Activated T-helper 2 cell treated with anti-CD3 and anti-CD28 coated beads, Interferon-gamma antibody, Interleukin-2, Interleukin-4, amounts not matched to agents 10 μg/mL and 5 μg/mL and 100 μg/mL, durations not matched to agents 14 hours and 24 hours and 36 hours (primary cell): ENCODE data around the gene DSCAM. TPM values are rescaled to one million over a fixed set of nuclear protein-coding genes. Genes with fewer than 3 reads are reported as not detected.

ENCODE experiments used
- DNase-seq: peaks from one replicate; pipeline ENCODE4 v3.0.0; 2021; ENCODE audit warnings: low spot score
- H3K27ac Mint-ChIP-seq: one replicate; pipeline ENCODE4 v1.8.0; 2021; ENCODE audit warnings: mixed read lengths
- H3K27me3 Mint-ChIP-seq: one replicate; pipeline ENCODE4 v1.8.0; 2021; ENCODE audit warnings: low read depth, mixed read lengths
- H3K36me3 Mint-ChIP-seq: one replicate; pipeline ENCODE4 v1.8.0; 2021; ENCODE audit warnings: low read depth, mixed read lengths
- H3K4me1 Mint-ChIP-seq: one replicate; pipeline ENCODE4 v1.8.0; 2021; ENCODE audit warnings: low read depth, mixed read lengths
- H3K4me3 Mint-ChIP-seq: one replicate; pipeline ENCODE4 v1.8.0; 2021; ENCODE audit warnings: low read depth, mild to moderate bottlenecking, moderate library complexity, mixed read lengths
- H3K9me3 Mint-ChIP-seq: one replicate; pipeline ENCODE4 v1.8.0; 2021; ENCODE audit warnings: mixed read lengths
- intact Hi-C: fragments of 100-400 bp; cut with micrococcal nuclease; formaldehyde crosslinking; loops from one replicate; pipeline ENCODE4 v1.15.1; 2023
- total RNA-seq: library from RNA; stranded (reverse); gene quantifications from 2 replicates; pipeline ENCODE4 v1.2.3, GENCODE V29; 2022

DSCAM gene
- total RNA-seq, 1 donor from 2014 or later: not detected

GRCh38 chr21:40623528-40623927, 223.4 kb downstream of the DSCAM start:
- Mint-ChIP-seq H3K27me3 (no peaks in the 10 kb centered on the region), H3K4me1 (no peaks in the 10 kb centered on the region), H3K36me3 (no peaks in the 10 kb centered on the region), H3K27ac (no peak overlapping the region), H3K9me3 (peaks cover 26% of the 10 kb centered on the region), H3K4me3 (no peak overlapping the region)
- intact Hi-C loops: no loop called here
- DNase-seq: no peak

GRCh38 chr21:40622531-40622930, 224.4 kb downstream of the DSCAM start:
- intact Hi-C loops: no loop called here
- Mint-ChIP-seq H3K27ac (no peak overlapping the region), H3K4me1 (no peaks in the 10 kb centered on the region), H3K36me3 (no peaks in the 10 kb centered on the region), H3K4me3 (no peak overlapping the region), H3K9me3 (peaks cover 29% of the 10 kb centered on the region), H3K27me3 (no peaks in the 10 kb centered on the region)
- no peak for DNase-seq

- no peaks in the 10 kb centered on the region for H3K27me3 Mint-ChIP-seq
- H3K4me1 Mint-ChIP-seq: no peaks in the 10 kb centered on the region
- no peaks in the 10 kb centered on the region for H3K36me3 Mint-ChIP-seq
- no peak for DNase-seq
- intact Hi-C loops: no loop called here
- H3K9me3 Mint-ChIP-seq: peaks cover 22% of the 10 kb centered on the region
- H3K4me3 Mint-ChIP-seq: no peak overlapping the region
- no peak overlapping the region for H3K27ac Mint-ChIP-seq
These were observed 226.4 kb downstream of the DSCAM start for GRCh38 chr21:40620386-40621145.

- peaks cover 19% of the 10 kb centered on the region for H3K9me3 Mint-ChIP-seq
- no peak overlapping the region for H3K4me3 Mint-ChIP-seq
- no peak for DNase-seq
- no peaks in the 10 kb centered on the region for H3K4me1 Mint-ChIP-seq
- H3K36me3 Mint-ChIP-seq: no peaks in the 10 kb centered on the region
- H3K27me3 Mint-ChIP-seq: no peaks in the 10 kb centered on the region
- intact Hi-C loops: no loop called here
- no peak overlapping the region for H3K27ac Mint-ChIP-seq
These were observed 228.6 kb downstream of the DSCAM start for GRCh38 chr21:40618191-40618973.

GRCh38 chr21:40616377-40616704, 230.6 kb downstream of the DSCAM start:
- DNase-seq: no peak
- Mint-ChIP-seq H3K27me3 (no peaks in the 10 kb centered on the region), H3K9me3 (peaks cover 18% of the 10 kb centered on the region), H3K27ac (no peak overlapping the region), H3K4me3 (no peak overlapping the region), H3K36me3 (no peaks in the 10 kb centered on the region), H3K4me1 (no peaks in the 10 kb centered on the region)
- intact Hi-C loops: no loop called here

GRCh38 chr21:40615505-40616376, 231.2 kb downstream of the DSCAM start:
- no peak for DNase-seq
- Mint-ChIP-seq H3K36me3 (no peaks in the 10 kb centered on the region), H3K4me1 (no peaks in the 10 kb centered on the region), H3K27ac (no peak overlapping the region), H3K4me3 (no peak overlapping the region), H3K9me3 (peaks cover 12% of the 10 kb centered on the region), H3K27me3 (no peaks in the 10 kb centered on the region)
- intact Hi-C loops: no loop called here

GRCh38 chr21:40613546-40614030, 233.4 kb downstream of the DSCAM start:
- intact Hi-C loops: no loop called here
- Mint-ChIP-seq H3K4me3 (no peak overlapping the region), H3K9me3 (peaks cover 21% of the 10 kb centered on the region), H3K27me3 (no peaks in the 10 kb centered on the region), H3K27ac (no peak overlapping the region), H3K36me3 (no peaks in the 10 kb centered on the region), H3K4me1 (no peaks in the 10 kb centered on the region)
- DNase-seq: no peak

- no peaks in the 10 kb centered on the region for H3K36me3 Mint-ChIP-seq
- H3K27me3 Mint-ChIP-seq: no peaks in the 10 kb centered on the region
- peaks cover 25% of the 10 kb centered on the region for H3K9me3 Mint-ChIP-seq
- H3K4me1 Mint-ChIP-seq: no peaks in the 10 kb centered on the region
- H3K4me3 Mint-ChIP-seq: no peak overlapping the region
- DNase-seq: no peak
- intact Hi-C loops: no loop called here
- no peak overlapping the region for H3K27ac Mint-ChIP-seq
These were observed 236.6 kb downstream of the DSCAM start for GRCh38 chr21:40610345-40610744.

- Mint-ChIP-seq H3K36me3 (no peaks in the 10 kb centered on the region), H3K27me3 (no peaks in the 10 kb centered on the region), H3K27ac (no peak overlapping the region), H3K9me3 (peaks cover 25% of the 10 kb centered on the region), H3K4me3 (no peak overlapping the region), H3K4me1 (no peaks in the 10 kb centered on the region)
- DNase-seq: no peak
- intact Hi-C loops: no loop called here
These were observed 240.6 kb downstream of the DSCAM start for GRCh38 chr21:40606341-40606740.

- Mint-ChIP-seq H3K36me3 (no peaks in the 10 kb centered on the region), H3K27me3 (no peaks in the 10 kb centered on the region), H3K4me1 (no peaks in the 10 kb centered on the region), H3K27ac (no peak overlapping the region), H3K4me3 (no peak overlapping the region), H3K9me3 (peaks cover 20% of the 10 kb centered on the region)
- no peak for DNase-seq
- intact Hi-C loops: no loop called here
These were observed 241.9 kb downstream of the DSCAM start for GRCh38 chr21:40605094-40605493.

GRCh38 chr21:40603774-40604173, 243.2 kb downstream of the DSCAM start:
- no peaks in the 10 kb centered on the region for H3K36me3 Mint-ChIP-seq
- no peaks in the 10 kb centered on the region for H3K4me1 Mint-ChIP-seq
- intact Hi-C loops: no loop called here
- H3K9me3 Mint-ChIP-seq: peaks cover 19% of the 10 kb centered on the region
- H3K27me3 Mint-ChIP-seq: no peaks in the 10 kb centered on the region
- H3K4me3 Mint-ChIP-seq: no peak overlapping the region
- H3K27ac Mint-ChIP-seq: no peak overlapping the region
- no peak for DNase-seq

GRCh38 chr21:40602080-40602479, 244.9 kb downstream of the DSCAM start:
- no peak for DNase-seq
- intact Hi-C loops: no loop called here
- no peaks in the 10 kb centered on the region for H3K27me3 Mint-ChIP-seq
- no peak overlapping the region for H3K27ac Mint-ChIP-seq
- H3K4me1 Mint-ChIP-seq: no peaks in the 10 kb centered on the region
- H3K4me3 Mint-ChIP-seq: no peak overlapping the region
- peaks cover 22% of the 10 kb centered on the region for H3K9me3 Mint-ChIP-seq
- no peaks in the 10 kb centered on the region for H3K36me3 Mint-ChIP-seq
